Activated T-cell treated with anti-CD3 and anti-CD28 coated beads, Interleukin-2, amount 50 U/mL, for 4 hours (primary cell): ENCODE measurements around the gene GNAZ. TPM values are rescaled to one million over a fixed set of nuclear protein-coding genes. Genes with fewer than 3 reads are reported as not detected.

Experiments used
- ATAC-seq, 2 donors: fragments of 200-7000 bp; cut with Tn5 transposase; one replicate each; pipeline ENCODE4 v1.10.0; 2021
- DNase-seq: peaks from one replicate; pipeline ENCODE4 v3.0.0-alpha.2; 2020
- H3K27me3 Mint-ChIP-seq: one replicate; pipeline ENCODE4 v1.8.0; 2021; ENCODE audit warnings: low read depth, mixed read lengths
- H3K36me3 Mint-ChIP-seq: one replicate; pipeline ENCODE4 v1.8.0; 2022; ENCODE audit warnings: mixed read lengths; ENCODE audit not compliant: insufficient read depth
- H3K4me1 Mint-ChIP-seq: one replicate; pipeline ENCODE4 v1.8.0; 2021; ENCODE audit warnings: low read depth, mixed read lengths
- H3K4me3 Mint-ChIP-seq: one replicate; pipeline ENCODE4 v1.8.0; 2021; ENCODE audit warnings: mild to moderate bottlenecking, moderate library complexity, mixed read lengths
- H3K9me3 Mint-ChIP-seq: one replicate; pipeline ENCODE4 v1.8.0; 2021; ENCODE audit warnings: mixed read lengths
- total RNA-seq, 3 donors: library from RNA; stranded (reverse); gene quantifications; one replicate each; pipeline ENCODE4 v1.2.1, GENCODE V29; 2021

The GNAZ gene
- total RNA-seq, 3 donors from 2014 or later: 0.61 to 1.3 (median 0.99) TPM

- no peaks in the 10 kb centered on the region for H3K36me3 Mint-ChIP-seq
- H3K4me1 Mint-ChIP-seq: no peaks in the 10 kb centered on the region
- peak; percentile 2 for DNase-seq
- peaks cover 4% of the 10 kb centered on the region for H3K9me3 Mint-ChIP-seq
- no peak overlapping the region for H3K4me3 Mint-ChIP-seq
- no peaks in the 10 kb centered on the region for H3K27me3 Mint-ChIP-seq
- no peak for ATAC-seq
These were observed 15.6 kb upstream of the GNAZ start for GRCh38 chr22:23054531-23055257.

- Mint-ChIP-seq H3K9me3 (peaks cover 4% of the 10 kb centered on the region), H3K36me3 (no peaks in the 10 kb centered on the region), H3K4me3 (no peak overlapping the region), H3K4me1 (no peaks in the 10 kb centered on the region), H3K27me3 (no peaks in the 10 kb centered on the region)
- no peak for DNase-seq
- no peak for ATAC-seq
These were observed 14.7 kb upstream of the GNAZ start for GRCh38 chr22:23055449-23056179.

- DNase-seq: no peak
- H3K27me3 Mint-ChIP-seq: no peaks in the 10 kb centered on the region
- no peak for ATAC-seq
- no peaks in the 10 kb centered on the region for H3K4me1 Mint-ChIP-seq
- H3K9me3 Mint-ChIP-seq: peaks cover 4% of the 10 kb centered on the region
- H3K4me3 Mint-ChIP-seq: no peak overlapping the region
- H3K36me3 Mint-ChIP-seq: no peaks in the 10 kb centered on the region
These were observed 13.0 kb upstream of the GNAZ start for GRCh38 chr22:23057331-23057730.

GRCh38 chr22:23058063-23058462 is 12.3 kb upstream of the GNAZ start:
- Mint-ChIP-seq H3K27me3 (no peaks in the 10 kb centered on the region), H3K4me1 (no peaks in the 10 kb centered on the region), H3K9me3 (peaks cover 4% of the 10 kb centered on the region), H3K4me3 (no peak overlapping the region), H3K36me3 (no peaks in the 10 kb centered on the region)
- DNase-seq (no peak), ATAC-seq (no peak)

- no peaks in the 10 kb centered on the region for H3K36me3 Mint-ChIP-seq
- no peak overlapping the region for H3K4me3 Mint-ChIP-seq
- H3K27me3 Mint-ChIP-seq: no peaks in the 10 kb centered on the region
- no peaks in the 10 kb centered on the region for H3K4me1 Mint-ChIP-seq
- DNase-seq: peak; percentile 1
- peaks cover 4% of the 10 kb centered on the region for H3K9me3 Mint-ChIP-seq
- ATAC-seq: no peak
These were observed 11.6 kb upstream of the GNAZ start for GRCh38 chr22:23058481-23059283.

GRCh38 chr22:23059284-23059948 is 10.9 kb upstream of the GNAZ start:
- H3K36me3 Mint-ChIP-seq: no peaks in the 10 kb centered on the region
- H3K4me3 Mint-ChIP-seq: no peak overlapping the region
- no peaks in the 10 kb centered on the region for H3K27me3 Mint-ChIP-seq
- DNase-seq (peak; percentile 2), ATAC-seq (no peak)
- H3K4me1 Mint-ChIP-seq: no peaks in the 10 kb centered on the region
- H3K9me3 Mint-ChIP-seq: peaks cover 4% of the 10 kb centered on the region

- H3K27me3 Mint-ChIP-seq: no peaks in the 10 kb centered on the region
- H3K9me3 Mint-ChIP-seq: peaks cover 4% of the 10 kb centered on the region
- no peaks in the 10 kb centered on the region for H3K36me3 Mint-ChIP-seq
- H3K4me1 Mint-ChIP-seq: no peaks in the 10 kb centered on the region
- H3K4me3 Mint-ChIP-seq: no peak overlapping the region
- DNase-seq: peak; percentile 2
- no peak for ATAC-seq
These were observed 9.5 kb upstream of the GNAZ start for GRCh38 chr22:23060612-23061400.

GRCh38 chr22:23061471-23062280 is 8.6 kb upstream of the GNAZ start:
- H3K4me3 Mint-ChIP-seq: no peak overlapping the region
- no peaks in the 10 kb centered on the region for H3K36me3 Mint-ChIP-seq
- no peaks in the 10 kb centered on the region for H3K27me3 Mint-ChIP-seq
- no peaks in the 10 kb centered on the region for H3K4me1 Mint-ChIP-seq
- DNase-seq (no peak), ATAC-seq (no peak)
- H3K9me3 Mint-ChIP-seq: peaks cover 4% of the 10 kb centered on the region

- no peak overlapping the region for H3K4me3 Mint-ChIP-seq
- no peaks in the 10 kb centered on the region for H3K9me3 Mint-ChIP-seq
- no peaks in the 10 kb centered on the region for H3K36me3 Mint-ChIP-seq
- H3K4me1 Mint-ChIP-seq: peaks cover under 1% of the 10 kb centered on the region
- H3K27me3 Mint-ChIP-seq: no peaks in the 10 kb centered on the region
- DNase-seq: no peak
- no peak for ATAC-seq
These were observed 7.4 kb upstream of the GNAZ start for GRCh38 chr22:23062616-23063538.

- Mint-ChIP-seq H3K27me3 (no peaks in the 10 kb centered on the region), H3K9me3 (no peaks in the 10 kb centered on the region), H3K36me3 (no peaks in the 10 kb centered on the region), H3K4me3 (no peak overlapping the region), H3K4me1 (peaks cover 2% of the 10 kb centered on the region)
- ATAC-seq (no peak), DNase-seq (peak; percentile 3)
These were observed 6.6 kb upstream of the GNAZ start for GRCh38 chr22:23063539-23064380.

- Mint-ChIP-seq H3K36me3 (no peaks in the 10 kb centered on the region), H3K9me3 (no peaks in the 10 kb centered on the region), H3K4me1 (peaks cover 3% of the 10 kb centered on the region), H3K4me3 (no peak overlapping the region), H3K27me3 (no peaks in the 10 kb centered on the region)
- no peak for ATAC-seq
- DNase-seq: no peak
These were observed 5.8 kb upstream of the GNAZ start for GRCh38 chr22:23064381-23065068.
